Fibroblast of lung (primary cell): ENCODE data around the gene MORC4.

ENCODE experiments used
- CTCF ChIP-seq, 2 donors: IDR thresholded peaks in 1 of 2; conservative IDR thresholded peaks in 1 of 2; 1 replicate in 1 of 2; 2 replicates in 1 of 2; pipeline ENCODE4 v1.5.1; 2011 to 2012; ENCODE audit warnings: low read length in 2 of 2, control low read depth in 1 of 2, inconsistent platforms in 1 of 2, low read depth in 1 of 2, mild to moderate bottlenecking in 1 of 2
- EZH2 ChIP-seq: IDR thresholded peaks from 2 replicates; pipeline ENCODE4 v1.5.1; 2012; ENCODE audit warnings: low read length, control low read depth, mild to moderate bottlenecking; ENCODE audit errors: missing control alignments

GRCh38 chrX:106927700-106928099 lies 72.3 kb downstream of the MORC4 start:
- TF ChIP-seq CTCF (conservative IDR thresholded peaks at IDR 0.05 in 1 of 2, IDR thresholded peaks at IDR 0.05 in 1 of 2; ENCODE audit: low read depth in 1 of 2, low read length in 2 of 2): no peak
- TF ChIP-seq EZH2: no peak
